SK-MEL-5 (cell line): ENCODE data around the gene CDK15. TPM values are rescaled to one million over a fixed set of nuclear protein-coding genes. Genes with fewer than 3 reads are reported as not detected.
A peak's percentile ranks its signal among the peaks of the same experiment; 100 is the strongest.

Experiments used
- DNase-seq: peaks from one replicate; pipeline ENCODE4 v3.0.0-alpha.2; 2016; ENCODE audit warnings: low read depth, low spot score
- in situ Hi-C: cut with HindIII; loops from 2 replicates; pipeline ENCODE4 v1.10.0; 2016; ENCODE audit warnings: low sequenced_read_pairs, high pct_unique_total_duplicates, low pct_unique_long_range_greater_than_20kb
- total RNA-seq: library from RNA; depleted of rRNA; stranded (reverse); fragments of >200 nt; shearing (Covaris generic); gene quantifications from 2 replicates; pipeline ENCODE4 v1.2.3, GENCODE V29; 2014

The CDK15 gene
- total RNA-seq, 1 experiment from 2014 or later, result 0.95 TPM

GRCh38 chr2:201847481-201847880 is 41.1 kb downstream of the CDK15 start:
- DNase-seq, result no peak
- in situ Hi-C loops, result no loop called here

DNA sequence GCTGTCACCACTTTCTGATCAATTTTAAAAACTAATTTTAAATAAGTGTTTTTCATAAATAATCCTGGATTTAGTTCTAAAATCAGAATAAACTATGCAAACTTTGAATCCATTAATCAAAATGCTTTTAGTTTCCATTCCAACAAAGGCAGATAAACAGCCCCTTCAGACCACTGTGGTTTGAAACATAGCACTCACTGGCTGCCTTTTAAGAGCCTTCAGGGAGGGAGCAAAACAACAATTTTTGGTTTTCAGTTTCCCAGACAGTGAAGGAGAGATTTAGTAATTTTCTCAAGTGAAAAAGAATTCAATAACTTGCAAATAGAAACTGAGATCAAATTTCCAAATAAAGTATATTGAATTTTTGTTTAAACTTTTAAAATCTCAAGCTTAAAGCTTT is 46.1 kb downstream of the CDK15 start:
- DNase-seq, result no peak
- in situ Hi-C loops, result no loop called here

GRCh38 chr2:201852878-201853415 is 46.6 kb downstream of the CDK15 start:
- in situ Hi-C loops, result no loop called here

GRCh38 chr2:201854221-201854801 is 48.0 kb downstream of the CDK15 start:
- in situ Hi-C loops, result no loop called here
- DNase-seq, result peak; percentile 15

More at GRCh38 chr2:201852878-201853415, 46.6 kb downstream of the CDK15 start:
- DNase-seq, result no peak

DNA sequence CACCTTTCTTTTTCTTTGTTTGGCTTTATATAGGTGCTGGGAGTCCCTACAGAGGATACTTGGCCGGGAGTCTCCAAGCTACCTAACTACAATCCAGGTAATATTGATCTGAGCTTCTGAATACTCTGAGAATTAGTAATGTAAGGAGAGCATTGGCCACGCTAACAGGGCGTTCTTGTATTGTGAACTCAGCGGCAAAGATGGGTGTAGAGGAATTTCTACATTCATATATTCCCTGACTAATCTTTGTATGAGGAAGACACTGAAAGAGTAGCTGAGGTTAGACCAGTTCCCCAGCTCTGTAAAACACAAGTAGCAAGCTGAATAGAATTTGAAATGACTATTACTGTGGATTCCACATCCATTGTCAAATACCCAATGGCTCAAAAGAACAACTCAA is 48.5 kb downstream of the CDK15 start:
- in situ Hi-C loops, result no loop called here
- no peak for DNase-seq

DNA sequence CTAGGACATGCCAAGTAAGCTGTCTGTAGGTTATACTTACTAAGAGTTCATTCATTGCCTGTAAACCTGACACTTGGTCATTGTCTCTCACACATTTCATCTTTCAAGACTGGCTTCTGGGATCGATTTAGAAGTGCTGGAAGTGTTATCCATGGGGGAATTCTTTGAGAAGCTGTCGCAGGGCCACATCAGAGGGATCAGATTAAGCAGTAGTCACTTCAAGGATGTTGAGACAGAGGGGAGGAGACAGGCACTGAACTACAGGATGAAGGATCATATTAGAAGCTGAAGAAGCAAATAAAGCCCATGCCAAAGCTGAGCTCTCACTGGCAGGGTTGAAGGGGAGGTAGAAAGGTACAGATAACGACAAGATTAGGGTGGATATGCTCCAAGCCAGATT is 49.0 kb downstream of the CDK15 start:
- in situ Hi-C loops, result no loop called here
- no peak for DNase-seq

GRCh38 chr2:201857326-201857725 is 51.0 kb downstream of the CDK15 start:
- no peak for DNase-seq
- in situ Hi-C loops, result no loop called here

GRCh38 chr2:201858281-201859184 is 52.2 kb downstream of the CDK15 start:
- in situ Hi-C loops, result no loop called here
- DNase-seq, result no peak

DNA sequence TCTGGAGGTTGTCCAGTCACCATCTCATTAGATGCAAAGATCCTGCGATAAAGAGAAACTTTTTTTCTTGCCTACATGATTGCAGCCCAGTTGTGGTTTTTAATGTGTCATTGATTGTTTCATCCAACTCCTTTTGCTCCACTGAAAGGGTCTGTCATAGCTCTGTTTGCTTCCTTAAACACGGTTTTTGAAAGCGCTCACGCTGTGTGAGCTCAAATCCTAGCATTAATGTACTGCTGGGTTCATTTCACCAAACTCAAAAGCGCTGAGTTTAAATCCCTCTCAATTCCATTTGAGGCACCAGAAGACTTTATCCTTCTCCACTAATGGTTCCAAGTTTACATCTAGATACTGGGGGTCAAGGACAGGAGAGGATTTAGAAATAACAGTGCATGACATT is 53.6 kb downstream of the CDK15 start:
- in situ Hi-C loops, result no loop called here
- DNase-seq, result no peak

DNA sequence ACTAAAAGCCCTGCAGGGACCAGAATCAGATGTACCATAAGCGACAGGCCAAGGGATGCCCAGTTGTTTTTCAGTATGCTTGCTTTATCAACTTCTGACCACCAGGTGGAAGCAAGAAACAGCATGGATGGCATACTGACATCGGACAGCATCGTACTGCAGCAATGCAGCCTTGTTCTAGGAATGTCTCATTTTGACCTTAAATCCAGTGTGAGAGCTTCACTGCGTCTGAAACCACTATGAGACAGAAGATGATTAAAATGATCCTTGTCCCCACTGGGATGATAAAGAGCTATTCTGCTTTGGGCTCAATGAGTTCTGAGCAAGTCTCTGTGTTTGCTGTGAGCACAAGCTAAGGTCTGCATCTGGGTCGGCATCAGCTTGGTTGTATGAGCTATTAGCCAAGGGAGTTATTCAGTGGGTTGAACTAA is 54.3 kb downstream of the CDK15 start:
- in situ Hi-C loops, result no loop called here
- peak; percentile 82 for DNase-seq

DNA sequence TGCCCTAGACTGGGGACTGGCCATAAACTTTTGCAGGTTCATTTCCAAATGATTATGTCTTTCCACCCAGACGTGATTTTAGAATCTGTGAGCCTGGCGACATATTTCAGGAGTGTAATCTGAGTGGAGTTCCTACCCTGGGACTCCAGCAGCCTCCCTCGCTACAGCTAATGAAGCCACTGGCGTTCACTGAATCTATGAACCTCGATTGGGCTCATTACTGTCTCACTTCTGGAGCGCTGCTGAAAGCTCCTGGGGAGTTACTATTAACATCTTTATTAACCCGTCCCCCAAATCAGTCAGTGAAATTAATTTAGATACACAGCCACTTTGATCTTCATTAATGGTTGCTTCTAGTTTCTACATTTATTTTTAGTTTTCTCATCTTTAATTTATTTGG is 56.5 kb downstream of the CDK15 start:
- in situ Hi-C loops, result no loop called here
- no peak for DNase-seq

DNA sequence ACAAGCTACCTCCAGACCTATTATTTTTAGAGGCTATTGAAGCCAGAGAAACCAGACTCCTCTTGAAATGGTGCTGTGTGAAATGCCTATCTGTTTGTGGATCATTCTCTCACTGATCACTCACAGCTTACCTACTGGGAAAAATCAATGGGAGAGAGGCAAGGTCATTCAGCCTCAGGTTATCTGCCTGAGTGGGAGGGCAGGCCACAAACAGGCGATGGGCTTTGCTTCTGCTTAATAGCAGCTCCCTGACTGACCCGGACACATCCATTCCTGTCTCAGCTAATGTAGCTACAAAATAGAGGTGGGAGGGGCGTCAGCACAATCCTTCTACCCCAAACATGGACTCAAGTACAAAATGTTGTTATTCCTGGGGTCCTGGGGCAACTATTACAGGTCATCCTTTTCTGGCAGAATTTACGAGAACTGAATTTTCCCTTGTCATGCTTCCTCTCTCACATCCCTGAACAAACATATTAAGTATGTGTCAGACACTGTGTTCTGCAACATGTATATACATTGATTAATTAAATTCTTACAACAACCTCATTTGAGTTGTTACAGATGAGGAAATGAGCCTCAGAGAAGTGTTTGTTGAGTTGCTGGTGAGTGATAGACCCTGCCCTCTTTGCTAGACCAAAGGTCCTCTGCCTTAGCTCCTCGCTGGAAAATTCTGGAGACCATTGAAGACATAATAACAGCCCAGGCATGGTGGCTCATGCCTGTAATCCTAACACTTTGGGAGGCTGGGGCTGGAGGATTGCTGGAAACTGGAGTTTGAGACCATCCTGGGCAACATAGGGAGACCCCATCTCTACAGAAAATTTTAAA is 60.5 kb downstream of the CDK15 start:
- no peak for DNase-seq
- in situ Hi-C loops, result no loop called here

- DNase-seq, result no peak
- in situ Hi-C loops, result no loop called here
Measured at GRCh38 chr2:201871471-201871870, 65.1 kb downstream of the CDK15 start.

GRCh38 chr2:201872591-201872990 is 66.3 kb downstream of the CDK15 start:
- in situ Hi-C loops, result no loop called here
- no peak for DNase-seq

GRCh38 chr2:201879996-201880395 is 73.7 kb downstream of the CDK15 start:
- DNase-seq, result no peak
- in situ Hi-C loops, result no loop called here

DNA sequence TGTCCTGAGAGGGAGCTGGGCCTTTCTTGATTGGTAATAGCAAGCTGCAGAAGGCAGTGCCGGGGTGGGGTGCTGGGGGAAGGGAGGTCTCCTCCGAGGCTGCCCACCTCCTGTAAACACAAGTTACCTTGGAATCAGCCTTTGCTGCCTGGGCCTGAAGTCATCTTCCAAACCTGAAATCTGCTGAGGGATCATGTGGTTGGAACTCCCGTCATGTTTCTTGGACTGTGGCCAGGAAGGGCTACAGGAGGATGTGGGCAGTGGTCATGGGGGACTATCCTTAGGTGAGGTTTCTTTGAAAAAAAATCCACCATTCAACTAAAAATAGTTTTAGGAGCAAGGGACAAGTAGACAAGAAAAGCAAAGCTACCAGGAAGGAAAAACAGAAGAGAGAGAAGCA is 74.2 kb downstream of the CDK15 start:
- in situ Hi-C loops, result no loop called here
- peak; percentile 80 for DNase-seq

GRCh38 chr2:201880993-201881611 is 74.8 kb downstream of the CDK15 start:
- no peak for DNase-seq
- in situ Hi-C loops, result no loop called here

DNA sequence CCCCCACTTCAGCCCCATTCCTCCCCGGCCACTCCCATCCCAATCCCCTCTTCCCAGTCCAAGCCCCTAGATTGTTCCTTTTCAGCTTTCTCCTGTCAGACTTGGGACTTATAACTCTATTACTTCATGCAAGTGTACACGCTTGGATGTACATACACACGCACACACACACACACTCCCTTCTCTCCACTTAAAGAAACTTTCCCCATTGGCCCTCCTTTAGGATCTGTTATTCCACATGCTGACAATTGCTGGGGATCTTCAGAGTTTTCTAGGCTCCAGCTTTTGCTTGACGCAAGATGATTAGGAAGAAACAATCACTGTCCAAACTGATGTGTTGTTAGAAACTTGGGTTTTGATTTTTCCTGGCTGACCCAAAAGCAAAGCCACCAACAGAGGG is 75.4 kb downstream of the CDK15 start:
- no peak for DNase-seq
- in situ Hi-C loops, result no loop called here
